Osteoblast (primary cell): ENCODE measurements around the gene ZNF774. TPM values are rescaled to one million over a fixed set of nuclear protein-coding genes. Genes with fewer than 3 reads are reported as not detected.

Experiments used
- DNase-seq: peaks from one replicate; pipeline ENCODE4 v3.0.0; 2011; ENCODE audit warnings: low spot score, mixed read lengths; ENCODE audit not compliant: insufficient read length; ENCODE audit errors: missing footprints
- H2AFZ ChIP-seq: 2 replicates; pipeline ENCODE4 v1.6.0; 2011; ENCODE audit warnings: mild to moderate bottlenecking, low read length
- H3K27ac ChIP-seq: 2 replicates; pipeline ENCODE4 v1.5.1; 2011; ENCODE audit warnings: mild to moderate bottlenecking, low read depth, low read length, moderate library complexity
- H3K27me3 ChIP-seq: 2 replicates; pipeline ENCODE4 v1.6.0; 2012; ENCODE audit warnings: mild to moderate bottlenecking, control low read depth, inconsistent platforms, low read length, moderate library complexity; ENCODE audit not compliant: insufficient read depth
- H3K36me3 ChIP-seq: 2 replicates; pipeline ENCODE4 v1.5.1; 2011; ENCODE audit warnings: mild to moderate bottlenecking, low read length, control low read depth, moderate library complexity; ENCODE audit not compliant: insufficient read depth
- H3K4me1 ChIP-seq: 2 replicates; pipeline ENCODE4 v1.5.1; 2011; ENCODE audit warnings: mild to moderate bottlenecking, low read length, control low read depth, moderate library complexity; ENCODE audit not compliant: insufficient read depth
- H3K4me2 ChIP-seq: 2 replicates; pipeline ENCODE4 v1.6.0; 2011; ENCODE audit warnings: mild to moderate bottlenecking, low read length; ENCODE audit not compliant: insufficient read depth
- H3K4me3 ChIP-seq: fragments of 200-600 bp; sonication (generic); 3 replicates; pipeline ENCODE4 v1.5.1; 2012; ENCODE audit warnings: mild to moderate bottlenecking, low read length, inconsistent platforms; ENCODE audit not compliant: insufficient read depth
- H3K79me2 ChIP-seq: 2 replicates; pipeline ENCODE4 v1.6.0; 2012; ENCODE audit warnings: mild to moderate bottlenecking, low read length, control low read depth, inconsistent platforms; ENCODE audit not compliant: insufficient read depth
- H3K9me3 ChIP-seq: 2 replicates; pipeline ENCODE4 v1.5.1; 2011; ENCODE audit warnings: low read depth, low read length, control low read depth
- H4K20me1 ChIP-seq: 2 replicates; pipeline ENCODE4 v1.6.0; 2012; ENCODE audit warnings: mild to moderate bottlenecking, low read length, control low read depth; ENCODE audit not compliant: insufficient read depth
- CTCF ChIP-seq: IDR thresholded peaks from 2 replicates; pipeline ENCODE4 v1.5.1; 2011; ENCODE audit warnings: mild to moderate bottlenecking, low read depth, low read length, moderate library complexity; ENCODE audit errors: extremely low read depth
- total RNA-seq: library from RNA; depleted of rRNA; stranded (reverse); fragments of >200 nt; gene quantifications from 2 replicates; pipeline ENCODE4 v1.2.3, GENCODE V29; 2012

Gene ZNF774
- total RNA-seq, 1 donor, result 1.8 TPM

GRCh38 chr15:90348456-90348855 is 3.6 kb upstream of the ZNF774 start:
- no peaks in the 10 kb centered on the region for H4K20me1 ChIP-seq
- H3K4me1 ChIP-seq, result peaks cover 10% of the 10 kb centered on the region
- no peaks in the 10 kb centered on the region for H3K36me3 ChIP-seq
- DNase-seq, result no peak
- H3K9me3 ChIP-seq, result no peaks in the 10 kb centered on the region
- no peak overlapping the region for H3K4me3 ChIP-seq
- H3K27ac ChIP-seq, result no peak overlapping the region
- no peak overlapping the region for H2AFZ ChIP-seq
- H3K4me2 ChIP-seq, result no peak overlapping the region
- no peak for TF ChIP-seq CTCF
- no peaks in the 10 kb centered on the region for H3K27me3 ChIP-seq
- H3K79me2 ChIP-seq, result no peaks in the 10 kb centered on the region

- no peak overlapping the region for H2AFZ ChIP-seq
- no peaks in the 10 kb centered on the region for H3K36me3 ChIP-seq
- H3K79me2 ChIP-seq, result no peaks in the 10 kb centered on the region
- peaks cover 4% of the 10 kb centered on the region for H3K4me1 ChIP-seq
- H4K20me1 ChIP-seq, result no peaks in the 10 kb centered on the region
- DNase-seq, result no peak
- TF ChIP-seq CTCF, result no peak
- no peaks in the 10 kb centered on the region for H3K9me3 ChIP-seq
- H3K4me3 ChIP-seq, result no peak overlapping the region
- H3K27ac ChIP-seq, result no peak overlapping the region
- no peak overlapping the region for H3K4me2 ChIP-seq
- no peaks in the 10 kb centered on the region for H3K27me3 ChIP-seq
Observed at GRCh38 chr15:90349072-90349471, 3.0 kb upstream of the ZNF774 start.

GRCh38 chr15:90349821-90350220 is 2.3 kb upstream of the ZNF774 start:
- Histone ChIP-seq H3K79me2 (no peaks in the 10 kb centered on the region), H3K27ac (no peak overlapping the region), H3K4me1 (peaks cover 4% of the 10 kb centered on the region), H4K20me1 (no peaks in the 10 kb centered on the region), H2AFZ (no peak overlapping the region), H3K36me3 (no peaks in the 10 kb centered on the region), H3K27me3 (no peaks in the 10 kb centered on the region), H3K4me2 (no peak overlapping the region), H3K9me3 (no peaks in the 10 kb centered on the region), H3K4me3 (no peak overlapping the region)
- TF ChIP-seq CTCF, result no peak
- DNase-seq, result no peak

- Histone ChIP-seq H3K36me3 (no peaks in the 10 kb centered on the region), H3K4me2 (peak overlapping the region; percentile 94), H3K4me1 (peaks cover 4% of the 10 kb centered on the region)
Observed at GRCh38 chr15:90351479-90352106, 491 bp upstream of the ZNF774 start.

More at GRCh38 chr15:90351479-90352106, 491 bp upstream of the ZNF774 start:
- Histone ChIP-seq H3K79me2 (no peaks in the 10 kb centered on the region), H3K27me3 (no peaks in the 10 kb centered on the region), H4K20me1 (no peaks in the 10 kb centered on the region), H3K27ac (no peak overlapping the region), H2AFZ (peak overlapping the region; percentile 98), H3K9me3 (no peaks in the 10 kb centered on the region), H3K4me3 (peak overlapping the region; percentile 96)
- no peak for TF ChIP-seq CTCF
- DNase-seq, result peak; percentile 42
